Stimulated activated CD8-positive, alpha-beta memory T cell treated with anti-CD3 and anti-CD28 coated beads, Interleukin-15, amount 100 ng/mL, for 4 hours (primary cell): Measurements from ENCODE around the gene DGCR2.
"Not testable (repeated sequence)": the region's sequence is repeated elsewhere in the genome, so short reads cannot be mapped to it uniquely, and the experiment has no call there.

ENCODE experiments used
- DNase-seq, 2 donors: peaks; one replicate each; pipeline ENCODE4 v3.0.0-alpha.2; 2020; ENCODE audit warnings: low read depth in 2 of 2

The DGCR2 gene

GRCh38 chr22:19030226-19030888, 91.9 kb downstream of the DGCR2 start:
- not testable (repeated sequence) for DNase-seq

- DNase-seq: not testable (repeated sequence)
Measured at GRCh38 chr22:19029113-19030103, 92.8 kb downstream of the DGCR2 start.

- not testable (repeated sequence) for DNase-seq
Measured at GRCh38 chr22:19028060-19028455, 94.2 kb downstream of the DGCR2 start.

- not testable (repeated sequence) for DNase-seq
Measured at GRCh38 chr22:19027371-19028059, 94.7 kb downstream of the DGCR2 start.

GRCh38 chr22:19026080-19026479, 96.1 kb downstream of the DGCR2 start:
- not testable (repeated sequence) for DNase-seq

- DNase-seq: not testable (repeated sequence)
Measured at GRCh38 chr22:19024956-19025489, 97.2 kb downstream of the DGCR2 start.

GRCh38 chr22:19023931-19024330, 98.3 kb downstream of the DGCR2 start:
- not testable (repeated sequence) for DNase-seq

- DNase-seq: no peak
Measured at GRCh38 chr22:19022755-19023154, 99.5 kb downstream of the DGCR2 start.

GRCh38 chr22:19019679-19020032, 102.6 kb downstream of the DGCR2 start:
- DNase-seq: no peak

GRCh38 chr22:19019029-19019678, 103.1 kb downstream of the DGCR2 start:
- DNase-seq: no peak

GRCh38 chr22:19018256-19018655, 104.0 kb downstream of the DGCR2 start:
- DNase-seq: no peak

GRCh38 chr22:19016081-19016766, 106.0 kb downstream of the DGCR2 start:
- DNase-seq: no peak

GRCh38 chr22:19014886-19015285, 107.3 kb downstream of the DGCR2 start:
- no peak for DNase-seq

- DNase-seq: not testable (repeated sequence)
Measured at GRCh38 chr22:19013881-19014598, 108.2 kb downstream of the DGCR2 start.

- DNase-seq: not testable (repeated sequence)
Measured at GRCh38 chr22:19013411-19013810, 108.8 kb downstream of the DGCR2 start.

GRCh38 chr22:19012308-19012986, 109.8 kb downstream of the DGCR2 start:
- no peak for DNase-seq

GRCh38 chr22:19011611-19012010, 110.6 kb downstream of the DGCR2 start:
- not testable (repeated sequence) for DNase-seq

GRCh38 chr22:19011075-19011474, 111.1 kb downstream of the DGCR2 start:
- DNase-seq: no peak

GRCh38 chr22:19005905-19006304, 116.3 kb downstream of the DGCR2 start:
- DNase-seq: no peak

GRCh38 chr22:19004471-19004870, 117.7 kb downstream of the DGCR2 start:
- no peak for DNase-seq
